ENCODE data around the gene AKAP6. TPM values are rescaled to one million over a fixed set of nuclear protein-coding genes. Genes with fewer than 3 reads are reported as not detected.

Gene AKAP6
- total RNA-seq, 1 donor from 2014 or later, result 0.53 TPM

- H3K4me1 Mint-ChIP-seq, result peaks cover 3% of the 10 kb centered on the region
- H3K27ac Mint-ChIP-seq, result no peak overlapping the region
- ChIA-PET CTCF (no interaction called here), POLR2A (no interaction called here)
- TF ChIP-seq, protein P1, sequence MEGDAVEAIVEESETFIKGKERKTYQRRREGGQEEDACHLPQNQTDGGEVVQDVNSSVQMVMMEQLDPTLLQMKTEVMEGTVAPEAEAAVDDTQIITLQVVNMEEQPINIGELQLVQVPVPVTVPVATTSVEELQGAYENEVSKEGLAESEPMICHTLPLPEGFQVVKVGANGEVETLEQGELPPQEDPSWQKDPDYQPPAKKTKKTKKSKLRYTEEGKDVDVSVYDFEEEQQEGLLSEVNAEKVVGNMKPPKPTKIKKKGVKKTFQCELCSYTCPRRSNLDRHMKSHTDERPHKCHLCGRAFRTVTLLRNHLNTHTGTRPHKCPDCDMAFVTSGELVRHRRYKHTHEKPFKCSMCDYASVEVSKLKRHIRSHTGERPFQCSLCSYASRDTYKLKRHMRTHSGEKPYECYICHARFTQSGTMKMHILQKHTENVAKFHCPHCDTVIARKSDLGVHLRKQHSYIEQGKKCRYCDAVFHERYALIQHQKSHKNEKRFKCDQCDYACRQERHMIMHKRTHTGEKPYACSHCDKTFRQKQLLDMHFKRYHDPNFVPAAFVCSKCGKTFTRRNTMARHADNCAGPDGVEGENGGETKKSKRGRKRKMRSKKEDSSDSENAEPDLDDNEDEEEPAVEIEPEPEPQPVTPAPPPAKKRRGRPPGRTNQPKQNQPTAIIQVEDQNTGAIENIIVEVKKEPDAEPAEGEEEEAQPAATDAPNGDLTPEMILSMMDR (IDR thresholded peaks at IDR 0.05), result no peak
- no peak overlapping the region for H3K4me3 Mint-ChIP-seq
- no peak for DNase-seq
- intact Hi-C loops (cut with micrococcal nuclease), result no loop called here
- no peak for ATAC-seq (ENCODE audit: low read depth)
- H3K36me3 Mint-ChIP-seq (ENCODE audit: low read depth), result no peaks in the 10 kb centered on the region
- H3K9me3 Mint-ChIP-seq, result peaks cover 2% of the 10 kb centered on the region
- peaks cover 1% of the 10 kb centered on the region for H3K27me3 Mint-ChIP-seq
These were observed 289.9 kb downstream of the AKAP6 start for GRCh38 chr14:32618991-32619390.

DNA sequence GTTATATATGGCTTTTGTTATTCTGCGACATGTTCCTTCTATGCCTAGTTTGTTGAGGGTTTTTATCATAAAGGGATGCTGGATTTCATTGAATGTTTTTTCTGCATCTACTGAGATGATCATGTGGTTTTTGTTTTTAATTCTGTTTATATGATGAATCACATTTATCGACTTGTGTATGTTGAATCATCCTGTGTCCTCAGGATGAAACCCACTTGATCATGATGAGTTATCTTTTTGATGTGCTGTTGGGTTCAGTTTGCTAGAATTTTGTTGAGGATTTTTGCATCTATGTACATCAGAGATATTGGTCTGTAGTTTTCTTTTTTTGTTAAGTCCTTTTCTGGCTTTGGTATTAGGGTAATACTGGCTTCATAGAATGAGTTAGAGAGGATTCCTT is 291.2 kb downstream of the AKAP6 start:
- ATAC-seq (ENCODE audit: low read depth), result no peak
- CTCF ChIA-PET, result no interaction called here
- intact Hi-C loops (cut with micrococcal nuclease), result no loop called here
- Mint-ChIP-seq H3K27me3 (peaks cover 1% of the 10 kb centered on the region), H3K4me1 (peaks cover 3% of the 10 kb centered on the region), H3K36me3 (ENCODE audit: low read depth) (no peaks in the 10 kb centered on the region), H3K9me3 (peaks cover 2% of the 10 kb centered on the region), H3K4me3 (no peak overlapping the region), H3K27ac (no peak overlapping the region)
- no peak for DNase-seq
- TF ChIP-seq, protein P1 (IDR thresholded peaks at IDR 0.05), result no peak
- POLR2A ChIA-PET, result no interaction called here

GRCh38 chr14:32620724-32621123 is 291.6 kb downstream of the AKAP6 start:
- TF ChIP-seq, protein P1 (IDR thresholded peaks at IDR 0.05), result no peak
- ChIA-PET CTCF (no interaction called here), POLR2A (no interaction called here)
- Mint-ChIP-seq H3K27me3 (peaks cover 1% of the 10 kb centered on the region), H3K4me1 (peaks cover 3% of the 10 kb centered on the region), H3K4me3 (no peak overlapping the region), H3K9me3 (peaks cover 2% of the 10 kb centered on the region), H3K27ac (no peak overlapping the region), H3K36me3 (ENCODE audit: low read depth) (no peaks in the 10 kb centered on the region)
- DNase-seq (no peak), ATAC-seq (ENCODE audit: low read depth) (no peak)
- intact Hi-C loops (cut with micrococcal nuclease), result no loop called here

GRCh38 chr14:32621585-32621984 is 292.5 kb downstream of the AKAP6 start:
- intact Hi-C loops (cut with micrococcal nuclease), result no loop called here
- H3K4me3 Mint-ChIP-seq, result no peak overlapping the region
- peaks cover 3% of the 10 kb centered on the region for H3K4me1 Mint-ChIP-seq
- TF ChIP-seq, protein P1 (IDR thresholded peaks at IDR 0.05), result no peak
- ChIA-PET CTCF (no interaction called here), POLR2A (no interaction called here)
- no peaks in the 10 kb centered on the region for H3K36me3 Mint-ChIP-seq (ENCODE audit: low read depth)
- DNase-seq, result no peak
- no peaks in the 10 kb centered on the region for H3K9me3 Mint-ChIP-seq
- no peak for ATAC-seq (ENCODE audit: low read depth)
- no peak overlapping the region for H3K27ac Mint-ChIP-seq
- H3K27me3 Mint-ChIP-seq, result peaks cover 1% of the 10 kb centered on the region

DNA sequence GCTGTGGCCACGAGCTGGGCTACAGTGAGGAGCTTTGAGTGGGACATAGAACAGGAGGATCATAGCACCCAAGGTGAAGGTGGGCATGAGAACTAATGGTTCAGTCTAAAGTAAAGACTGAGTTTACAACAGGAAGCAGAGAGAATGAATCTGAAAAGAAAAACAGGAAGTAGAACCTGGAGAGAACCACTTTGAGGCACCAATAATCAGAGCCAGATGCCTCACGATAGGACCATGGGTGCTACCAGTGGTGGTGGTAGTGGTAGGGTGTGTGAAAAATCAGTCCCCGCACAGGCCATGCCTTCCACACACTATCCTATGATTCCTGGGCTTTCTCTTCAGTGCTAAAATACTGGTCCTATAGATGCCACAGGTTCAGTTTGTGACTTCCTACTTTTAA is 293.6 kb downstream of the AKAP6 start:
- ATAC-seq (ENCODE audit: low read depth) (no peak), DNase-seq (no peak)
- POLR2A ChIA-PET, result no interaction called here

More for the DNA sequence above, 293.6 kb downstream of the AKAP6 start:
- H3K9me3 Mint-ChIP-seq, result no peaks in the 10 kb centered on the region
- CTCF ChIA-PET, result no interaction called here
- intact Hi-C loops (cut with micrococcal nuclease), result no loop called here
- peaks cover 1% of the 10 kb centered on the region for H3K27me3 Mint-ChIP-seq
- no peak overlapping the region for H3K4me3 Mint-ChIP-seq
- H3K27ac Mint-ChIP-seq, result no peak overlapping the region
- TF ChIP-seq, protein P1 (IDR thresholded peaks at IDR 0.05), result no peak
- H3K4me1 Mint-ChIP-seq, result peaks cover 3% of the 10 kb centered on the region
- no peaks in the 10 kb centered on the region for H3K36me3 Mint-ChIP-seq (ENCODE audit: low read depth)
